Lung (tissue), 12 donors: ENCODE results near the gene CTSA. TPM values are rescaled to one million over a fixed set of nuclear protein-coding genes. Genes with fewer than 3 reads are reported as not detected.

Experiments
- ATAC-seq: fragments of 200-7000 bp; cut with Tn5 transposase; one replicate; pipeline ENCODE4 v1.9.1; 2020; ENCODE audit warnings: moderate number of reproducible peaks; ENCODE audit not compliant: insufficient read depth, low FRiP score
- DNase-seq, 3 donors: peaks; one replicate each; pipeline ENCODE4 v3.0.0-alpha.2; 2013 to 2017
- H3K27ac ChIP-seq, 2 donors: one replicate each; pipeline ENCODE4 v1.5.1; 2013; ENCODE audit warnings: mild to moderate bottlenecking in 2 of 2, moderate library complexity in 2 of 2, control low read depth in 1 of 2, inconsistent platforms in 1 of 2, low read depth in 1 of 2, low read length in 1 of 2
- H3K27me3 ChIP-seq, 3 donors: one replicate each; pipeline ENCODE4 v1.5.1; 2013; ENCODE audit warnings: low read length in 2 of 3; ENCODE audit not compliant: control insufficient read depth in 3 of 3, insufficient read depth in 3 of 3
- H3K36me3 ChIP-seq, 4 donors: one replicate each; pipeline ENCODE4 v1.5.1; 2013; ENCODE audit warnings: low read length in 4 of 4, mild to moderate bottlenecking in 1 of 4, moderate library complexity in 1 of 4; ENCODE audit not compliant: control insufficient read depth in 4 of 4, insufficient read depth in 4 of 4
- H3K4me1 ChIP-seq, 5 donors: one replicate each; pipeline ENCODE4 v1.5.1; 2013; ENCODE audit warnings: low read length in 5 of 5, mild to moderate bottlenecking in 2 of 5, moderate library complexity in 1 of 5; ENCODE audit not compliant: control insufficient read depth in 5 of 5, insufficient read depth in 5 of 5
- H3K4me3 ChIP-seq: one replicate; pipeline ENCODE4 v1.5.1; 2013; ENCODE audit warnings: mild to moderate bottlenecking, control low read depth, moderate library complexity
- H3K9ac ChIP-seq, 2 donors: one replicate each; pipeline ENCODE4 v1.5.1; 2013; ENCODE audit warnings: low read length in 2 of 2, control low read depth in 1 of 2; ENCODE audit not compliant: insufficient read depth in 1 of 2
- H3K9me3 ChIP-seq, 4 donors: one replicate each; pipeline ENCODE4 v1.5.1; 2013; ENCODE audit warnings: low read length in 3 of 4, mild to moderate bottlenecking in 1 of 4, moderate library complexity in 1 of 4; ENCODE audit not compliant: control insufficient read depth in 4 of 4, insufficient read depth in 3 of 4
- CTCF ChIP-seq: IDR thresholded peaks from 2 replicates; pipeline ENCODE4 v1.5.1; 2012; ENCODE audit warnings: mild to moderate bottlenecking; ENCODE audit errors: control extremely low read depth, extremely low read depth
- WGBS, 2 donors: extraction: QIAGEN DNeasy Blood & Tissue Kit; methylation state at CpG; one replicate each; pipeline ENCODE4 v1.1.7; 2013; 5-methylcytosine and 5-hydroxymethylcytosine counted together
- polyA plus RNA-seq, 2 donors: library from polyadenylated mRNA; stranded (reverse); fragments of 200-250 nt; gene quantifications; one replicate each; pipeline ENCODE4 v1.2.1, GENCODE V29; 2013
- total RNA-seq, 2 donors: library from RNA; depleted of rRNA in 1 of 2; stranded (reverse); fragments of >200 nt in 1 of 2; gene quantifications; one replicate each; pipeline ENCODE4 v1.2.1, GENCODE V29; 2014 to 2021
- donor health status: control.
- donor health status: control.
- donor health status: Bipolar disorder and iron deficiency.
- donor health status: healthy.
- donor health status: DM: yes; HTN: yes; CAD: no.

CTSA gene
- total and polyA plus RNA-seq, 4 donors = 72.2 to 247 (median 140) TPM

GRCh38 chr20:45921337-45922189, 30.4 kb downstream of the CTSA start:
- Histone ChIP-seq H3K27ac (no peak overlapping the region), H3K9me3 (no peaks in the 10 kb centered on the region), H3K36me3 (no peaks in the 10 kb centered on the region), H3K9ac (peak overlapping the region in 1 of 2 donors; percentile 39), H3K27me3 (no peaks in the 10 kb centered on the region), H3K4me3 (no peak overlapping the region), H3K4me1 (peaks cover 0 to 37% (median 26%) of the 10 kb centered on the region in 5 donors)
- DNase-seq (no peak), ATAC-seq (no peak)
- 86 to 89% methylated on average over 11 of the region's 11 CpGs for WGBS, 2 donors
- no peak for TF ChIP-seq CTCF

- peak overlapping the region in 1 of 2 donors; percentile 67 for H3K9ac ChIP-seq
- no peaks in the 10 kb centered on the region for H3K36me3 ChIP-seq
- H3K9me3 ChIP-seq = no peaks in the 10 kb centered on the region
- H3K27ac ChIP-seq = peak overlapping the region; percentile 13 to 40
- 52 to 61% methylated on average over 21 of the region's 21 CpGs for WGBS, 2 donors
- H3K27me3 ChIP-seq = no peaks in the 10 kb centered on the region
- H3K4me3 ChIP-seq = no peak overlapping the region
- peak; percentile 41 for ATAC-seq
- H3K4me1 ChIP-seq = peaks cover 0 to 32% (median 19%) of the 10 kb centered on the region in 5 donors
- DNase-seq = peak; percentile 85 to 96 (median 95)
- TF ChIP-seq CTCF = no peak
Measured at GRCh38 chr20:45924391-45925261, 33.5 kb downstream of the CTSA start.

GRCh38 chr20:45925821-45926506, 34.8 kb downstream of the CTSA start:
- Histone ChIP-seq H3K9ac (no peak overlapping the region), H3K36me3 (no peaks in the 10 kb centered on the region), H3K27ac (peak overlapping the region in 1 of 2 donors; percentile 17), H3K9me3 (no peaks in the 10 kb centered on the region), H3K4me3 (no peak overlapping the region), H3K4me1 (peaks cover 0 to 21% (median 8%) of the 10 kb centered on the region in 5 donors), H3K27me3 (no peaks in the 10 kb centered on the region)
- TF ChIP-seq CTCF = no peak
- DNase-seq = no peak
- ATAC-seq = no peak
- WGBS, 2 donors = 73% methylated on average over 9 of the region's 9 CpGs
